GM06990 (cell line): ENCODE measurements around the gene FRAS1.
"Not testable (repeated sequence)": the region's sequence is repeated elsewhere in the genome, so short reads cannot be mapped to it uniquely, and the experiment has no call there.

Source experiments
- DNase-seq: peaks from one replicate; pipeline ENCODE4 v3.0.0-alpha.2; 2011; ENCODE audit not compliant: insufficient read length; ENCODE audit errors: extremely low read depth
- H3K27me3 ChIP-seq: replicated peaks from 2 replicates; pipeline ENCODE4 v1.6.0; 2011; ENCODE audit warnings: low read length; ENCODE audit not compliant: control insufficient read depth, insufficient read depth
- H3K36me3 ChIP-seq: 2 replicates; pipeline ENCODE4 v1.5.1; 2011; ENCODE audit warnings: low read length; ENCODE audit not compliant: control insufficient read depth, insufficient read depth
- H3K4me3 ChIP-seq: replicated peaks from 2 replicates; pipeline ENCODE4 v1.5.1; 2011; ENCODE audit warnings: low read depth, mild to moderate bottlenecking, control low read depth, low read length
- TF ChIP-seq, protein P1 (sequence below): IDR thresholded peaks from 2 replicates; pipeline ENCODE4 v1.5.1; 2011; ENCODE audit warnings: low read length, control low read depth, mild to moderate bottlenecking, inconsistent platforms; ENCODE audit not compliant: insufficient read depth, poor library complexity, severe bottlenecking

Gene FRAS1

DNA sequence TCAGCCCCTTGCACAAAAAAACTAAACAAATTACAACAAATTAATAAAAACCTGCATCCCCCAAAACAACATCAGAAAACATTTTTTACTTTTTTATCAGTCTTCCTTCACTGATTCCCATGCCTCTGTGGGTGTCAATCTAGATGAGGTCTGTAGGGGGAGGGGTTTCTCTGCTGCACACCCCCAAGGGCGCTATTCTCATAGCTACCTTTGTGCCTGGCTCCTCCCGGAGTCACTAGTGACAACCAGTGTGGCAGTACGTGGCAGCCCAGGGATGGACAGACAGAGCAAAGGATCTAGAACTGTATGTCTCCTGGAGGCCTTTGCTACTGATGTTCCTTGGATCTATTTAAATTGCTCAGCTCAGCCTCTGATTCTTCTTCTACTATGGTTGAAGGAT lies 266.3 kb downstream of the FRAS1 start:
- H3K36me3 ChIP-seq: no peaks in the 10 kb centered on the region
- no peaks in the 10 kb centered on the region for H3K27me3 ChIP-seq
- H3K4me3 ChIP-seq: no peak overlapping the region
- no peak for DNase-seq
- TF ChIP-seq, protein P1, sequence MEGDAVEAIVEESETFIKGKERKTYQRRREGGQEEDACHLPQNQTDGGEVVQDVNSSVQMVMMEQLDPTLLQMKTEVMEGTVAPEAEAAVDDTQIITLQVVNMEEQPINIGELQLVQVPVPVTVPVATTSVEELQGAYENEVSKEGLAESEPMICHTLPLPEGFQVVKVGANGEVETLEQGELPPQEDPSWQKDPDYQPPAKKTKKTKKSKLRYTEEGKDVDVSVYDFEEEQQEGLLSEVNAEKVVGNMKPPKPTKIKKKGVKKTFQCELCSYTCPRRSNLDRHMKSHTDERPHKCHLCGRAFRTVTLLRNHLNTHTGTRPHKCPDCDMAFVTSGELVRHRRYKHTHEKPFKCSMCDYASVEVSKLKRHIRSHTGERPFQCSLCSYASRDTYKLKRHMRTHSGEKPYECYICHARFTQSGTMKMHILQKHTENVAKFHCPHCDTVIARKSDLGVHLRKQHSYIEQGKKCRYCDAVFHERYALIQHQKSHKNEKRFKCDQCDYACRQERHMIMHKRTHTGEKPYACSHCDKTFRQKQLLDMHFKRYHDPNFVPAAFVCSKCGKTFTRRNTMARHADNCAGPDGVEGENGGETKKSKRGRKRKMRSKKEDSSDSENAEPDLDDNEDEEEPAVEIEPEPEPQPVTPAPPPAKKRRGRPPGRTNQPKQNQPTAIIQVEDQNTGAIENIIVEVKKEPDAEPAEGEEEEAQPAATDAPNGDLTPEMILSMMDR: no peak

DNA sequence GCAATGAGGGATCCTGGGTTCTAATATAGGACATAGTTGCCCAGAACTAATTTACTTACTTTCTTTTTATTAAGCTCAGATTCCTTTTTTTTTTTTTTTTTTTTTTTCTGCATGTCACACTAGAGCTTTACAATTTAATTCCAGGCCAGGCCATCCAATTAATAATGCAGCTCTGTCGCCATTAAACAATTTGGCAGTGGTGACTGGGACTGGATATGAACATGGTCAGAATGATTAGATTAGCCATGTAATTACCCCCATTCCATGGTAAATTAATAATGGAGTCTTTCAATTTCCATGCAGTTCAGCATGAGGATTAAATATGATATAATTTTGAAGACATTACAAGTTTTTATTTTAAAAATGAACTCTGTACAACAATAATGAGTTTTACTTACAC lies 267.5 kb downstream of the FRAS1 start:
- TF ChIP-seq, protein P1: no peak
- Histone ChIP-seq H3K36me3 (no peaks in the 10 kb centered on the region), H3K4me3 (no peak overlapping the region), H3K27me3 (no peaks in the 10 kb centered on the region)
- no peak for DNase-seq

DNA sequence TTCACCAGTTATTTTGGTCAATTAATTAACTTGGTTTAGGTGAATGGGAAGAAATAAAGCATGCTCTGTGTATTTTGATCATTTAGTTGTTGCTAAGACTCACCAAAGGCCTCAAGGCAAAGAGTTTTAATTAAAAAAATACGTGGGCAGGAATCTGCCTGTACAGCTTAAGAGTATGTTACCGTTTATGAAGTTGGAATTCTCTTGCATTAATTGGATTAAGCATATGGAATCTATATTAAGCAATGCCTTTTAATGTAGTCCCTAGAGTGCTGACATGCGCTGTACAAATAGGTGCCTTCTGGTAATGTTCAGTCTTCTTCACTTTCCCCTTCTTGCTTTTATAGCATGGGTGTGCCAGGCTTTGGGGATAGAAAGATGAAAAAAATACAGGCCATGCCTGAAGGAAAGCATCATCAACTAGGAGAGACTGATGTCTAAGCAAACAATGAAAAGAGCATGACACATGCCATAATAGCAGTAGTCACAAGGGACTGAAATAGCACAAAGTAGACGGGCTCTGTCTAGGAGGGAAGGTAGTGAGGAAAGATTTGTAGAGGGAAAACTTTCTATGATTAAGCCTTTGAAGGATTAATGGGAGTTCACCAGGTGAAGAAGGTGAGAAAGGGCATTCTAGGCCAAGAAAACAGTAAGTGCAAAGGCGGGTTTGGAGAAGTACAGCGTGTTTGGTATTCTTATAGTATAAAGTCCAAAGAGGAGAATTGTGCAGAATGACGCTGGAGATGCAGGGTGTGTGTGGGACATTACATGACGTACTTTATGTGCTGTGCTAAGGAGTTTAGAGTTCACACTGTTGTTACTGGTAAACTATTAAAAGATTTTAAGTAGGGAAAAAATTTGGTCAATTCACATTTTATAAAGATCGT lies 268.4 kb downstream of the FRAS1 start:
- no peaks in the 10 kb centered on the region for H3K36me3 ChIP-seq
- H3K27me3 ChIP-seq: no peaks in the 10 kb centered on the region
- TF ChIP-seq, protein P1: no peak
- DNase-seq: no peak
- no peak overlapping the region for H3K4me3 ChIP-seq

DNA sequence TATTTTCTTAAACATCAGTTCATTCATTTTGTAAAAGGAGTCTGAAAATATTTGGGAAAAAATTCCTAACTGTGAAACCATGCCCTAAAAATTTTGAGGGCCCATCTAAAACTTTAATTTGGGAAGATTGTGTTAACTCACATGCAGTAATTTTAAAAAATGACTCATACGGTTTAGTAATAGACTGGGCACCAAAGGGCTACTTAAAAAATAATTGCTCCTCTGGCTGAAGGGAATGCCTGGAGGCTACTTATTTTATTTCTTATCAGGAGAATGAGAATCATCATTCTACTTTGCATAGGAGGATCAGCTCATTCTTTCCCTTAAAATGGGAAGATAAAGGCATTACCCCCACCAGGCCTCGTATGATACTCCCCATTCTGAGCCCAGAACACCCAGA lies 271.5 kb downstream of the FRAS1 start:
- H3K27me3 ChIP-seq, DNase-seq, H3K4me3 ChIP-seq, H3K36me3 ChIP-seq: not testable (repeated sequence)

GRCh38 chr4:78331186-78331585 lies 274.1 kb downstream of the FRAS1 start:
- Histone ChIP-seq H3K4me3 (no peak overlapping the region), H3K27me3 (no peaks in the 10 kb centered on the region; the same call in none of the 2 replicates), H3K36me3 (no peaks in the 10 kb centered on the region)
- TF ChIP-seq, protein P1: no peak
- DNase-seq: no peak

DNA sequence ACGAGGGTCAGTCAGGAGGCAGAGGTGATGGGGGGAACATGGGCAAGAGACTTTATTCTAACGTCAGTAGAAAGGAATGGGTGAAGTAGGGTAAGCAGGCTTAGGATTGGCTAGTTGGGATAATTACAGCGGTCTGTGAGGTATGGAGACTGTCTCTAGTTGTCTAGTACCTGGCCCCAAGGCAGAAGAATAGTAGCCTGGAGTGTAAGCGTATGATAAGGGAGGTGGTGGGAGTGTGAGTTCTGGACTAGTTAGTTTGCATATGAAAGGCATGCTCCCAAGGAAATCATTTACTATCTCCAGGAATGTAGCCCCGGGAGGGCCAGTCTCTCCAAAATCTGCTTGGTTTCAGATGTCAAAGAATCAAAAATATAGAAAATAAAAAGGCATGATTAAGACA lies 274.8 kb downstream of the FRAS1 start:
- no peaks in the 10 kb centered on the region; the same call in none of the 2 replicates for H3K27me3 ChIP-seq
- TF ChIP-seq, protein P1: no peak
- H3K36me3 ChIP-seq: no peaks in the 10 kb centered on the region
- no peak for DNase-seq
- H3K4me3 ChIP-seq: no peak overlapping the region
